Mesendoderm (in vitro differentiated cells): ENCODE data around the gene CFAP46.

Experiments
- DNase-seq: peaks from one replicate; pipeline ENCODE4 v3.0.0; 2013
- H2AK5ac ChIP-seq: 2 replicates; pipeline ENCODE4 v1.6.1; 2013; ENCODE audit warnings: low read length, inconsistent platforms
- H2BK120ac ChIP-seq: 2 replicates; pipeline ENCODE4 v1.6.1; 2013; ENCODE audit warnings: low read depth, mild to moderate bottlenecking, low read length, moderate library complexity, mixed read lengths
- H2BK15ac ChIP-seq: replicated peaks from 2 replicates; pipeline ENCODE4 v1.6.1; 2013; ENCODE audit warnings: low read depth, mild to moderate bottlenecking, moderate library complexity
- H2BK5ac ChIP-seq: 2 replicates; pipeline ENCODE4 v1.6.1; 2013; ENCODE audit warnings: low read length, inconsistent platforms
- H3K18ac ChIP-seq: 2 replicates; pipeline ENCODE4 v1.6.1; 2013; ENCODE audit warnings: mild to moderate bottlenecking, low read length, mixed read lengths
- H3K23ac ChIP-seq: one replicate; pipeline ENCODE4 v1.6.1; 2013; ENCODE audit warnings: low read length
- H3K27ac ChIP-seq: 2 replicates; pipeline ENCODE4 v1.5.1; 2013; ENCODE audit warnings: low read depth, mild to moderate bottlenecking, inconsistent platforms, low read length, moderate library complexity
- H3K27me3 ChIP-seq: 2 replicates; pipeline ENCODE4 v1.6.1; 2013; ENCODE audit warnings: low read length, control low read depth, mild to moderate bottlenecking, inconsistent platforms; ENCODE audit not compliant: insufficient read depth, poor library complexity
- H3K36me3 ChIP-seq: 2 replicates; pipeline ENCODE4 v1.6.1; 2013; ENCODE audit warnings: low read length, inconsistent platforms; ENCODE audit not compliant: control insufficient read depth, insufficient read depth
- H3K4ac ChIP-seq: one replicate; pipeline ENCODE4 v1.6.1; 2013; ENCODE audit warnings: low read depth, mild to moderate bottlenecking, low read length, moderate library complexity
- H3K4me1 ChIP-seq: 2 replicates; pipeline ENCODE4 v1.6.1; 2013; ENCODE audit warnings: low read depth, low read length, inconsistent platforms; ENCODE audit not compliant: control insufficient read depth
- H3K4me2 ChIP-seq: 2 replicates; pipeline ENCODE4 v1.6.1; 2013; ENCODE audit warnings: low read length
- H3K4me3 ChIP-seq: 2 replicates; pipeline ENCODE4 v1.5.1; 2013; ENCODE audit warnings: mild to moderate bottlenecking, low read length
- H3K56ac ChIP-seq: one replicate; pipeline ENCODE4 v1.6.1; 2013; ENCODE audit warnings: low read length
- H3K79me1 ChIP-seq: 2 replicates; pipeline ENCODE4 v1.6.1; 2013; ENCODE audit warnings: low read length, inconsistent platforms
- H3K79me2 ChIP-seq: 2 replicates; pipeline ENCODE4 v1.6.1; 2013; ENCODE audit warnings: mild to moderate bottlenecking, low read length; ENCODE audit not compliant: control insufficient read depth, insufficient read depth
- H3K9ac ChIP-seq: 2 replicates; pipeline ENCODE4 v1.6.1; 2013; ENCODE audit warnings: low read length, inconsistent platforms
- H4K5ac ChIP-seq: one replicate; pipeline ENCODE4 v1.6.1; 2013; ENCODE audit warnings: low read length
- H4K8ac ChIP-seq: one replicate; pipeline ENCODE4 v1.6.1; 2013; ENCODE audit warnings: low read depth, mild to moderate bottlenecking, control low read depth, low read length, moderate library complexity
- WGBS: extraction: QIAGEN DNeasy Blood & Tissue Kit; methylation state at CpG from one replicate; pipeline ENCODE4 v1.1.7; 2013; ENCODE audit warnings: low lambda C conversion rate, missing lambda C conversion rate; ENCODE audit not compliant: insufficient coverage; ENCODE audit errors: extremely low coverage; 5-methylcytosine and 5-hydroxymethylcytosine counted together

Gene CFAP46

DNA sequence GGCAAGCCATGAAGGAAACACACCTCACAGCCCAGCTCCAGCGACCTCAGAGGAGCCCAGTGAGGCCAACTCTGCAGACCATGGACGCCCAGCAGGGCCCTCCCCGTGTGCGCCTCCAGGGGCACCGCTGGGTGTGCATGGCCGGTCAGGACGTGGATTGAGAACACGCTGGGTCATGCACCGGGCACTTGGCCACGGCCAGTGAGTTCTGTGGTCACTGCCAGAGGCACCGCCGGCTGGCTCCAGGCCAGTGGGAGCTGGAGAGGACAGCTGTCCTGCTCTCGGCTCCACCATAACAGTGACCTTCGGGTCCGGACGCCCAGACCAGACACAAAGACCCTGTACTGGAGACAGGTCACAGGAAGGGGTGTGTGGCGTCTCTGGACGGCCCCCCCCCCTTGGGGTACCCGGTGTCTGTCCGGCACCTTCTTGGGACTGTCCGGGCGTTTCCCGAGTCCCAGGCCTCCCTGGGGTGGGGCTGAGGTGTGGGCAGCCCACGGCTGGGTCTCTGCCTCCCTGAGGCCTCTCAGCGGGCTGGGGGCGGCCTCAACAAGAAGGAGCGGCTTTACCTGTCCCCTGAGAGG lies 106.0 kb downstream of the CFAP46 start:
- WGBS: no CpG with 5 or more reads among the region's 27 CpGs
- no peak overlapping the region for H2BK5ac ChIP-seq
- no peak overlapping the region for H2AK5ac ChIP-seq
- no peak overlapping the region for H3K4me2 ChIP-seq
- H3K4ac ChIP-seq: no peak overlapping the region
- H3K4me3 ChIP-seq: no peak overlapping the region
- H2BK120ac ChIP-seq: no peak overlapping the region
- no peaks in the 10 kb centered on the region for H3K79me1 ChIP-seq
- H2BK15ac ChIP-seq: no peak overlapping the region
- H3K56ac ChIP-seq: peak overlapping the region; percentile 56
- H3K23ac ChIP-seq: no peak overlapping the region
- H4K8ac ChIP-seq: no peak overlapping the region
- DNase-seq: no peak
- H3K36me3 ChIP-seq: no peaks in the 10 kb centered on the region
- no peaks in the 10 kb centered on the region for H3K27me3 ChIP-seq
- no peak overlapping the region for H3K18ac ChIP-seq
- H4K5ac ChIP-seq: no peak overlapping the region
- H3K9ac ChIP-seq: no peak overlapping the region
- no peaks in the 10 kb centered on the region for H3K4me1 ChIP-seq
- H3K27ac ChIP-seq: no peak overlapping the region
- no peaks in the 10 kb centered on the region for H3K79me2 ChIP-seq

DNA sequence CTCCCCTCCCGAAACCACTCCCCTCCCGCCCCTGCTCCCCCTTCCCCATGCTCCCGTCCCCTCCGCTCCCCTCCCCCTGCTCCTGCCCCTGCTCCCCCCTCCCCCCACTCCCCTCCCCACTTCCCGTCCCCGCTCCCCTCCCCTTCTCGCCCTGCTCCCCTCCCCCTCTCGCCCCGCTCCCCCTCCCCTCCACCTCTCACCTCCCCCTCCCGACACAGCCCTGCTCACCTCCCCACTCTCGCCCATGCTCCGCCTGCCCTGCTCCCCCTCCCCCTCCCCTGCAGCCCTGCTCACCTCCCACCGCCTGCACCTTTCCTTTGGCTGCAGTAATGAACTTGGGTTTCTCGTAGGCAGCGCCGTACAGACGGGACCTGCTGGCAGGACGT lies 106.5 kb downstream of the CFAP46 start:
- no peak overlapping the region for H3K9ac ChIP-seq
- no peaks in the 10 kb centered on the region for H3K79me2 ChIP-seq
- WGBS: no CpG with 5 or more reads among the region's 18 CpGs
- no peak overlapping the region for H2BK15ac ChIP-seq
- H3K27me3 ChIP-seq: no peaks in the 10 kb centered on the region
- H2AK5ac ChIP-seq: no peak overlapping the region
- no peak overlapping the region for H3K4me3 ChIP-seq
- no peak overlapping the region for H4K5ac ChIP-seq
- no peaks in the 10 kb centered on the region for H3K79me1 ChIP-seq
- H3K23ac ChIP-seq: no peak overlapping the region
- H3K4ac ChIP-seq: no peak overlapping the region
- H3K27ac ChIP-seq: no peak overlapping the region
- peak overlapping the region; percentile 56 for H3K56ac ChIP-seq
- DNase-seq: no peak
- H2BK120ac ChIP-seq: no peak overlapping the region
- no peak overlapping the region for H4K8ac ChIP-seq
- H3K36me3 ChIP-seq: no peaks in the 10 kb centered on the region
- H3K4me1 ChIP-seq: no peaks in the 10 kb centered on the region
- no peak overlapping the region for H3K4me2 ChIP-seq
- H2BK5ac ChIP-seq: no peak overlapping the region
- H3K18ac ChIP-seq: no peak overlapping the region

DNA sequence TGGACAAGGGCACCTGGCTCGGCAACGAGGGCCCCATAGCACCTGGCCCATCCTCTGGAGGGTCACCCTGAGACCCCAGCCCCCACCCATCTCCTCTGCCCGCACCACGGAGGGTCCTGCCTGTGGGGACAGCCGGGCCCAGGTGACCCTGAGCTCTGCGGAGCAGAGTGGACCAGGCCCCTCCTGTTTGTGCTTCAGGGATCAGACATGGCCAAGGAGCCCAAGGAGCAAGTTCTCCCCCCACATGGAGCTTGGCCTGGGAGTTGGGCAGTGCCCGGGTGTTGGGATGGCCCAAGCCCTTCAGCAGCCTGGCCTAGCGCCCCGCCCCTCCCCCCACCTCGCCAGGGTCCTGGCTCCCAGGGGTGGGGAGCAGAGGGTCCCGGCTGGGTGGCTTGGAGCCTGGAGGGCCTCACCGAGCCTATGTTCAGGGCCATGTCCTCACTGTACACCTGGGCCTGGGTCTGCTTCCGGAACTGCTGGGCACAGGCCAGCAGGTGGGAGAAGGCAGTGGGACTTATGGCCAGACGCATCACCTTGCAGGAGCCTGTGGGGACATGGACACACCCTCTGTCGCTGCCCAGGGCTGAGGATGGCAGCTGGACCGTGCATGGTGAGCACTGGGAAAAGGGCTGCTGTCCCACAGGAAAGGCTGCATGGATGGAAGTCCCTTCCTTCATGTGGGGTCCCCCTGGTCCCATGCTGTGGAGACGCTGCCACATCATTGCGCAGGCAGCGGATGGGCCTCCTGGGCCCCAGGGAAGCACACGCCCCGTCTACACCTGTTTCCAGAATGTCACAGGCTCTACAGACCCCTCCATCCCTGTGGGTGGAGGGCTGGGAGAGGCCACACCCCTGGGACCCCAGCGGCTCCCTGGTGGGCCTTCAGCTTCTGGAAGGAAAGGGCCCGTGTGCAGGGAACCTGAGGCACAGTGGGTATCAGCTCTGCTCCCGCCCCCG lies 107.2 kb downstream of the CFAP46 start:
- Histone ChIP-seq H3K4me3 (no peak overlapping the region), H3K23ac (no peak overlapping the region), H2BK5ac (no peak overlapping the region), H3K79me1 (no peaks in the 10 kb centered on the region), H2BK15ac (no peak overlapping the region), H3K36me3 (no peaks in the 10 kb centered on the region), H3K27me3 (no peaks in the 10 kb centered on the region), H2BK120ac (no peak overlapping the region), H3K9ac (no peak overlapping the region), H4K8ac (no peak overlapping the region), H3K4me2 (no peak overlapping the region), H3K56ac (no peak overlapping the region), H3K4ac (no peak overlapping the region), H3K4me1 (no peaks in the 10 kb centered on the region), H3K27ac (no peak overlapping the region), H4K5ac (no peak overlapping the region), H3K79me2 (no peaks in the 10 kb centered on the region), H2AK5ac (no peak overlapping the region), H3K18ac (no peak overlapping the region)
- no CpG with 5 or more reads among the region's 25 CpGs for WGBS
- DNase-seq: no peak

DNA sequence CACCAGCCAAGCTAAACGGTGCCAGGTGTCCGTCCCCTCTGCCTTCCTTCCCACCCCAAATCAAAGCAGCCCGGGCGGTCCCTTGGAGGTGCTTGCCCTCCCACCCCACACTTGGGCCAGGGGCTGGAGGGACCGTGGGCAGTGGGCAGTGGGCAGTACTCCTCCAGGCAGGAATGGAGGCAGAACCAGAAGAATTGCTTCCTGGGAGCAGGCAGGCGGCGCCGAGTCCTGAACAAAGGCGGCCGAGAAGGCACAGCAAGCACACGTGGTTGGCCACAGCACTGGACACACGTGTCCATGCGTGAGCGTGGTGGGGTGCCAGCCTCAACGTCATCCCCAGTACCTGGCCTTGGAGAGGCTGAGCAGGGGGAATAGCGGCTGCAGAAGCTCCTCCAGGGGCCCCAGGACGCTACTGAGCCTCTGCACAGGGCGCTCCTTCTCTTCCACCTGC lies 108.0 kb downstream of the CFAP46 start:
- H4K5ac ChIP-seq: no peak overlapping the region
- no peak for DNase-seq
- H3K36me3 ChIP-seq: no peaks in the 10 kb centered on the region
- no peak overlapping the region for H2BK15ac ChIP-seq
- no peaks in the 10 kb centered on the region for H3K27me3 ChIP-seq
- no peak overlapping the region for H3K4me3 ChIP-seq
- H3K18ac ChIP-seq: no peak overlapping the region
- no peak overlapping the region for H3K9ac ChIP-seq
- H3K79me1 ChIP-seq: no peaks in the 10 kb centered on the region
- no CpG with 5 or more reads among the region's 18 CpGs for WGBS
- no peak overlapping the region for H3K4me2 ChIP-seq
- H3K4me1 ChIP-seq: no peaks in the 10 kb centered on the region
- no peak overlapping the region for H3K56ac ChIP-seq
- H3K79me2 ChIP-seq: no peaks in the 10 kb centered on the region
- H3K23ac ChIP-seq: no peak overlapping the region
- no peak overlapping the region for H2AK5ac ChIP-seq
- no peak overlapping the region for H3K27ac ChIP-seq
- no peak overlapping the region for H4K8ac ChIP-seq
- no peak overlapping the region for H2BK5ac ChIP-seq
- H3K4ac ChIP-seq: no peak overlapping the region
- H2BK120ac ChIP-seq: no peak overlapping the region

DNA sequence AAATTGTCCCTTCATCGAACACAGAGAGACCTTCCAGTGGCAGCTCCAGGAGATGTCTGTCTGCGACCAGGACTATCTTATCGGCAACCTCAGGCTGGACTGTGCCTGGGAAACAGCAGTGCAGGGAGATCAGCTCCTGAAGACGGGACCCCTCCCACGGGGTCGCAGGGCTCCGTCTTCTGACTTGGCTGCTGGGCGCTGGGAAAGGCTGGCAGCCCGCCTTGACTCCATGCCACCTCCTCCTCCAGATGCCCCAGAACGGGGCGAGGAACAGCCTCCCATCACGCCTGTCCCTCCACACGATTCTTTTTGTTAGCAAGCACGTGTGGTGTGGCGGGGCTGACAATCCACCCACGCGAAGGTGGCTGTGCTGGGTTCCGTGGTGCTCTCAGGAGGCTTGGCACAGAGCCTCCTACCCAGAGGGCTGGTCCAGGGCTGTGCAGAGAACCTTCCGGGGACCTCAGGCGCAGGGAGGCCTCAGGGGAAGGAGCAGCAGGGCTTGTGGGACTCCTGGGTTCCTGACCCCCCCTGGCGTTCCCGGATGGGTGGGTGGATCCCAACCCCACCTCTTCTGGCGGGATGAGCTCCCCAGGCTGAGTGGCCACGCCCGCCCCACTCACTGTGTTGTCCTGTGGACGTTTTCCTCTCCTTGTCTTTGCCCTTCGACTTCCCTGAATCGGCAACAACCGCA lies 108.8 kb downstream of the CFAP46 start:
- DNase-seq: no peak
- Histone ChIP-seq H3K4ac (no peak overlapping the region), H3K27ac (no peak overlapping the region), H3K9ac (no peak overlapping the region), H3K79me1 (no peaks in the 10 kb centered on the region), H3K4me2 (no peak overlapping the region), H3K79me2 (no peaks in the 10 kb centered on the region), H3K36me3 (no peaks in the 10 kb centered on the region), H4K5ac (no peak overlapping the region), H2AK5ac (no peak overlapping the region), H3K23ac (no peak overlapping the region), H2BK15ac (no peak overlapping the region), H3K18ac (no peak overlapping the region), H2BK5ac (no peak overlapping the region), H4K8ac (no peak overlapping the region), H3K56ac (no peak overlapping the region), H3K27me3 (no peaks in the 10 kb centered on the region), H3K4me3 (no peak overlapping the region), H3K4me1 (no peaks in the 10 kb centered on the region), H2BK120ac (no peak overlapping the region)
- no CpG with 5 or more reads among the region's 29 CpGs for WGBS
